Ishikawa (cell line): ENCODE data around the gene ALAD.

Source experiments
- CEBPB ChIP-seq: IDR thresholded peaks from 2 replicates; pipeline ENCODE4 v1.6.1; 2012
- CREB1 ChIP-seq: IDR thresholded peaks from 2 replicates; pipeline ENCODE4 v1.6.1; 2012; ENCODE audit warnings: low read depth
- EGR1 ChIP-seq: IDR thresholded peaks from 2 replicates; pipeline ENCODE4 v1.6.1; 2012
- EP300 ChIP-seq: IDR thresholded peaks from 2 replicates; pipeline ENCODE4 v1.6.1; 2012; ENCODE audit warnings: borderline replicate concordance
- FOXM1 ChIP-seq: IDR thresholded peaks from 2 replicates; pipeline ENCODE4 v1.6.1; 2012; ENCODE audit warnings: low read depth, borderline replicate concordance
- MAX ChIP-seq: IDR thresholded peaks from 2 replicates; pipeline ENCODE4 v1.6.1; 2012
- NFIC ChIP-seq: IDR thresholded peaks from 2 replicates; pipeline ENCODE4 v1.6.1; 2012
- RAD21 ChIP-seq: IDR thresholded peaks from 2 replicates; pipeline ENCODE4 v1.6.1; 2012; ENCODE audit warnings: low read depth
- REST ChIP-seq: IDR thresholded peaks from 2 replicates; pipeline ENCODE4 v1.6.1; 2012; ENCODE audit warnings: low read depth, mild to moderate bottlenecking
- TAF1 ChIP-seq: IDR thresholded peaks from 2 replicates; pipeline ENCODE4 v1.6.1; 2012; ENCODE audit warnings: low read depth, mild to moderate bottlenecking
- TCF12 ChIP-seq: IDR thresholded peaks from 2 replicates; pipeline ENCODE4 v1.6.1; 2012; ENCODE audit warnings: low read depth
- TEAD4 ChIP-seq: IDR thresholded peaks from 2 replicates; pipeline ENCODE4 v1.6.1; 2012
- USF1 ChIP-seq: IDR thresholded peaks from 2 replicates; pipeline ENCODE4 v1.6.1; 2012
- YY1 ChIP-seq: IDR thresholded peaks from 2 replicates; pipeline ENCODE4 v1.6.1; 2012; ENCODE audit warnings: low read depth
- ZBTB7A ChIP-seq: IDR thresholded peaks from 2 replicates; pipeline ENCODE4 v1.6.1; 2012; ENCODE audit warnings: low read depth

ALAD gene

GRCh38 chr9:113372059-113372458 is 29.0 kb downstream of the ALAD start:
- TF ChIP-seq REST = no peak
- no peak for TF ChIP-seq EGR1
- TF ChIP-seq ZBTB7A = no peak
- TF ChIP-seq TCF12 = no peak
- no peak for TF ChIP-seq RAD21
- TF ChIP-seq CEBPB = no peak
- no peak for TF ChIP-seq CREB1
- no peak for TF ChIP-seq NFIC
- no peak for TF ChIP-seq EP300
- TF ChIP-seq USF1 = no peak
- TF ChIP-seq MAX = no peak
- no peak for TF ChIP-seq TAF1
- no peak for TF ChIP-seq TEAD4

- no peak for TF ChIP-seq CREB1
- TF ChIP-seq MAX = no peak
- no peak for TF ChIP-seq ZBTB7A
- TF ChIP-seq FOXM1 = no peak
- TF ChIP-seq USF1 = no peak
- no peak for TF ChIP-seq CEBPB
These were observed 30.2 kb downstream of the ALAD start for GRCh38 chr9:113370806-113371325.

GRCh38 chr9:113369855-113370140 is 31.3 kb downstream of the ALAD start:
- TF ChIP-seq REST = no peak
- TF ChIP-seq TCF12 = no peak
- no peak for TF ChIP-seq NFIC
- no peak for TF ChIP-seq USF1
- no peak for TF ChIP-seq YY1
- TF ChIP-seq MAX = no peak
- no peak for TF ChIP-seq TEAD4
- no peak for TF ChIP-seq TAF1
- no peak for TF ChIP-seq ZBTB7A
- TF ChIP-seq EGR1 = no peak
- TF ChIP-seq CEBPB = no peak
- no peak for TF ChIP-seq RAD21
- no peak for TF ChIP-seq FOXM1
- TF ChIP-seq CREB1 = no peak
- TF ChIP-seq EP300 = no peak

GRCh38 chr9:113368982-113369854 is 31.9 kb downstream of the ALAD start:
- no peak for TF ChIP-seq ZBTB7A
- TF ChIP-seq REST = no peak
- TF ChIP-seq TCF12 = no peak
- no peak for TF ChIP-seq NFIC
- TF ChIP-seq YY1 = no peak
- TF ChIP-seq RAD21 = no peak
- TF ChIP-seq EGR1 = no peak
- TF ChIP-seq CREB1 = no peak
- TF ChIP-seq CEBPB = no peak
- TF ChIP-seq USF1 = no peak
- TF ChIP-seq MAX = no peak
- TF ChIP-seq TEAD4 = no peak
- no peak for TF ChIP-seq FOXM1
- no peak for TF ChIP-seq TAF1
- TF ChIP-seq EP300 = no peak
